DOHH2 (cell line): ENCODE results near the gene TEX261.
A peak's percentile ranks its signal among the peaks of the same experiment; 100 is the strongest.
"Not testable (repeated sequence)": the region's sequence is repeated elsewhere in the genome, so short reads cannot be mapped to it uniquely, and the experiment has no call there.

Experiments used
- H3F3A ChIP-seq: fragments of 200-600 bp; sonication (generic), shearing (Covaris generic); 2 replicates; pipeline ENCODE4 v1.6.0; 2016; ENCODE audit warnings: antibody characterized with exemption, mild to moderate bottlenecking; ENCODE audit not compliant: control insufficient read depth, insufficient read depth
- H3K27ac ChIP-seq: fragments of 200-600 bp; sonication (generic); 2 replicates; pipeline ENCODE4 v1.5.1; 2014; ENCODE audit warnings: low read depth, mild to moderate bottlenecking, low read length, moderate library complexity
- H3K27me3 ChIP-seq: fragments of 200-600 bp; sonication (generic); 2 replicates; pipeline ENCODE4 v1.6.1; 2014; ENCODE audit warnings: mild to moderate bottlenecking, low read length, mixed read lengths; ENCODE audit not compliant: control insufficient read depth
- H3K36me3 ChIP-seq: fragments of 200-600 bp; sonication (generic); 2 replicates; pipeline ENCODE4 v1.6.1; 2014; ENCODE audit warnings: mild to moderate bottlenecking, low read length, moderate library complexity, mixed read lengths; ENCODE audit not compliant: control insufficient read depth
- H3K4me1 ChIP-seq: fragments of 200-600 bp; sonication (generic); 2 replicates; pipeline ENCODE4 v1.6.1; 2014; ENCODE audit warnings: mild to moderate bottlenecking, low read length, mixed read lengths; ENCODE audit not compliant: control insufficient read depth
- H3K4me2 ChIP-seq: fragments of 200-600 bp; sonication (generic); 2 replicates; pipeline ENCODE4 v1.6.0; 2014; ENCODE audit warnings: mild to moderate bottlenecking, low read length, moderate library complexity
- H3K4me3 ChIP-seq: fragments of 200-600 bp; sonication (generic); 2 replicates; pipeline ENCODE4 v1.5.1; 2014; ENCODE audit warnings: mild to moderate bottlenecking, low read length, mixed read lengths
- H3K79me2 ChIP-seq: fragments of 200-600 bp; sonication (generic); 2 replicates; pipeline ENCODE4 v1.6.1; 2014; ENCODE audit warnings: mild to moderate bottlenecking, low read length, mixed read lengths; ENCODE audit not compliant: control insufficient read depth
- H3K9me2 ChIP-seq: fragments of 200-600 bp; sonication (generic); replicated peaks from 2 replicates; pipeline ENCODE4 v1.6.1; 2014; ENCODE audit warnings: mild to moderate bottlenecking, low read length, mixed read lengths; ENCODE audit not compliant: control insufficient read depth
- H3K9me3 ChIP-seq: fragments of 200-600 bp; sonication (generic); 2 replicates; pipeline ENCODE4 v1.6.1; 2014; ENCODE audit warnings: antibody characterized with exemption, low read length, mixed read lengths; ENCODE audit not compliant: control insufficient read depth, insufficient read depth
- H4K20me1 ChIP-seq: fragments of 200-600 bp; sonication (generic); 2 replicates; pipeline ENCODE4 v1.6.0; 2014; ENCODE audit warnings: low read depth, mild to moderate bottlenecking, antibody characterized with exemption, low read length, moderate library complexity; ENCODE audit not compliant: control insufficient read depth, insufficient read depth
- CTCF ChIP-seq: fragments of 200-600 bp; sonication (generic); IDR thresholded peaks from one replicate; pipeline ENCODE4 v1.5.1; 2014; ENCODE audit warnings: antibody characterized with exemption, mild to moderate bottlenecking, low read depth, low read length; ENCODE audit not compliant: poor library complexity, severe bottlenecking
- EZH2phosphoT487 ChIP-seq: fragments of 200-600 bp; sonication (generic); IDR thresholded peaks from 2 replicates; pipeline ENCODE4 v1.6.1; 2017; ENCODE audit warnings: borderline replicate concordance, mild to moderate bottlenecking, antibody characterized with exemption, low read length, moderate library complexity, mixed read lengths

TEX261 gene

GRCh38 chr2:71023553-71024243, 29.0 kb upstream of the TEX261 start:
- H3K4me2 ChIP-seq, H3K9me3 ChIP-seq, H3K4me1 ChIP-seq, H3K79me2 ChIP-seq, H3K9me2 ChIP-seq, H3K27me3 ChIP-seq, H3K27ac ChIP-seq, H3K36me3 ChIP-seq, H3F3A ChIP-seq, H3K4me3 ChIP-seq, H4K20me1 ChIP-seq: not testable (repeated sequence)
- peak; percentile 47 for TF ChIP-seq CTCF

DNA sequence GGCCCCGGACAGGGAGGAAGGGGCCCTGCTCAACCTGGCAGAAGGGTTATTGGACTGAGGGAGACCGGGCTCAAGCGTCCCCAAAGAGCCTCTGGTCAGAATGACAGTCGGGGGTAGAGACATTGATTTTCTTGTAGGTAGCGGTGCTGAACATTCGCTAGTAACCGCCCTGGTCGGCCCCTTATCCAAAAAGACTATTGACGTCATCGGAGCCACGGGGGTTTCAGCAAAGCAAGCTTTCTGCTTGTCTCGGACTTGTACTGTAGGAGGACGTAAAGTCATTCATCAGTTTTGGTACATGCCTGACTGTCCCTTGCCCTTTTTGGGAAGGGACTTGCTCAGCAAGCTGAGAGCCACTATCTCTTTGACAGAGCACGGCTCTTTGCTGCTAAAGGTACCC, 26.7 kb upstream of the TEX261 start:
- not testable (repeated sequence) for H3K27ac ChIP-seq, H3K9me2 ChIP-seq, H3K4me1 ChIP-seq, H3K9me3 ChIP-seq, H3K27me3 ChIP-seq, H4K20me1 ChIP-seq, H3F3A ChIP-seq, H3K36me3 ChIP-seq, H3K4me3 ChIP-seq, H3K4me2 ChIP-seq, H3K79me2 ChIP-seq

DNA sequence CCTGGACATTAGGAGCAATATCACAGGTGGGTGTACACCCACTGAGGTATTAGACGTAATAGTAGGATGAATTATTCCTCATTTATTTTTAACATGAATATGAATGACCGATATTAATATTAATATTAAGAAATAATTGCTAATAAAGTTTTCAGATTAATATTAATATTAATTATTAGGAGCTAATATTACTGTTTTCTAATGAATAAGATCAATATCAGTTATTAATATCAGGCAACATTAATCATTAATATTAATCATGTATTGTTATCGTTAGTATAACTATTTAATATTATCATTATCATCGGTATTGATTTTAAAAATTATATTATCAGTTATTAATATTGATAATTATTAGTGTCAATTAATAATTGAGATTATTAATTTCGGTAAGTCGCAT, 25.3 kb upstream of the TEX261 start:
- not testable (repeated sequence) for H3F3A ChIP-seq, H3K4me1 ChIP-seq, H3K27ac ChIP-seq, H3K4me3 ChIP-seq, H3K4me2 ChIP-seq, H3K36me3 ChIP-seq, H4K20me1 ChIP-seq, H3K27me3 ChIP-seq, H3K9me3 ChIP-seq, H3K79me2 ChIP-seq, H3K9me2 ChIP-seq

GRCh38 chr2:71018625-71019024, 24.0 kb upstream of the TEX261 start:
- H3K4me2 ChIP-seq = no peak overlapping the region
- H3K9me3 ChIP-seq = no peaks in the 10 kb centered on the region
- no peaks in the 10 kb centered on the region for H3K9me2 ChIP-seq
- no peaks in the 10 kb centered on the region for H3K79me2 ChIP-seq
- peaks cover 3% of the 10 kb centered on the region for H3K4me1 ChIP-seq
- no peak overlapping the region for H3K4me3 ChIP-seq
- no peaks in the 10 kb centered on the region for H3K36me3 ChIP-seq
- H4K20me1 ChIP-seq = no peaks in the 10 kb centered on the region
- no peak overlapping the region for H3K27ac ChIP-seq
- TF ChIP-seq CTCF (no peak), EZH2phosphoT487 (no peak)
- H3K27me3 ChIP-seq = no peaks in the 10 kb centered on the region
- H3F3A ChIP-seq = no peaks in the 10 kb centered on the region

- not testable (repeated sequence) for H3K27ac ChIP-seq, H3K9me2 ChIP-seq, H4K20me1 ChIP-seq, H3K36me3 ChIP-seq, H3K4me3 ChIP-seq, H3K9me3 ChIP-seq, H3K4me1 ChIP-seq, H3K4me2 ChIP-seq, H3K79me2 ChIP-seq, H3F3A ChIP-seq, H3K27me3 ChIP-seq
Measured at GRCh38 chr2:71011786-71012185, 17.1 kb upstream of the TEX261 start.
